GM19372 (cell line): ENCODE measurements around the gene PAF1.
"Not testable (repeated sequence)": the region's sequence is repeated elsewhere in the genome, so short reads cannot be mapped to it uniquely, and the experiment has no call there.

Experiments
- ATAC-seq: cut with Tn5 transposase; IDR thresholded peaks from one replicate; pipeline ENCODE4 v1.9.1; 2021; ENCODE audit warnings: mild to moderate bottlenecking, low read depth, moderate library complexity; ENCODE audit not compliant: unreplicated experiment

The PAF1 gene

GRCh38 chr19:39385629-39386411, 5.1 kb downstream of the PAF1 start:
- no peak for ATAC-seq

- ATAC-seq: no peak
These were observed 5.9 kb downstream of the PAF1 start for GRCh38 chr19:39384839-39385568.

- ATAC-seq: no peak
These were observed 7.7 kb downstream of the PAF1 start for GRCh38 chr19:39382991-39383828.

GRCh38 chr19:39381910-39382611, 8.8 kb downstream of the PAF1 start:
- ATAC-seq: no peak

GRCh38 chr19:39380521-39381502, 10.1 kb downstream of the PAF1 start:
- ATAC-seq: no peak

- ATAC-seq: no peak
These were observed 11.0 kb downstream of the PAF1 start for GRCh38 chr19:39379865-39380396.

GRCh38 chr19:39379366-39379765, 11.5 kb downstream of the PAF1 start:
- ATAC-seq: not testable (repeated sequence)

- ATAC-seq: no peak
These were observed 13.2 kb downstream of the PAF1 start for GRCh38 chr19:39377373-39378362.

GRCh38 chr19:39375929-39376328, 15.0 kb downstream of the PAF1 start:
- no peak for ATAC-seq

- ATAC-seq: no peak
These were observed 18.0 kb downstream of the PAF1 start for GRCh38 chr19:39372941-39373340.

- no peak for ATAC-seq
These were observed 18.7 kb downstream of the PAF1 start for GRCh38 chr19:39372047-39372802.

GRCh38 chr19:39370735-39371134, 20.2 kb downstream of the PAF1 start:
- ATAC-seq: no peak

GRCh38 chr19:39369200-39369599, 21.7 kb downstream of the PAF1 start:
- no peak for ATAC-seq

- ATAC-seq: no peak
These were observed 25.4 kb downstream of the PAF1 start for GRCh38 chr19:39365531-39365930.

GRCh38 chr19:39363901-39364457, 26.9 kb downstream of the PAF1 start:
- ATAC-seq: no peak

- ATAC-seq: no peak
These were observed 27.9 kb downstream of the PAF1 start for GRCh38 chr19:39362682-39363657.
